Erythroblast (primary cell): ENCODE data around the gene SIGLEC8.
"Not testable (repeated sequence)": the region's sequence is repeated elsewhere in the genome, so short reads cannot be mapped to it uniquely, and the experiment has no call there.

Experiments used
- DNase-seq, 2 experiments: peaks; one replicate each; lab custom pipeline; 2025; lab: John Stamatoyannopoulos, UW
- GATA1 ChIP-seq: IDR thresholded peaks from 2 replicates; pipeline ENCODE4 v1.6.1; 2011; ENCODE audit warnings: low read depth, mild to moderate bottlenecking, control low read depth, low read length, moderate library complexity
- POLR2A ChIP-seq: IDR thresholded peaks from 2 replicates; pipeline ENCODE4 v1.6.1; 2011; ENCODE audit warnings: mild to moderate bottlenecking, low read length

Gene SIGLEC8

DNA sequence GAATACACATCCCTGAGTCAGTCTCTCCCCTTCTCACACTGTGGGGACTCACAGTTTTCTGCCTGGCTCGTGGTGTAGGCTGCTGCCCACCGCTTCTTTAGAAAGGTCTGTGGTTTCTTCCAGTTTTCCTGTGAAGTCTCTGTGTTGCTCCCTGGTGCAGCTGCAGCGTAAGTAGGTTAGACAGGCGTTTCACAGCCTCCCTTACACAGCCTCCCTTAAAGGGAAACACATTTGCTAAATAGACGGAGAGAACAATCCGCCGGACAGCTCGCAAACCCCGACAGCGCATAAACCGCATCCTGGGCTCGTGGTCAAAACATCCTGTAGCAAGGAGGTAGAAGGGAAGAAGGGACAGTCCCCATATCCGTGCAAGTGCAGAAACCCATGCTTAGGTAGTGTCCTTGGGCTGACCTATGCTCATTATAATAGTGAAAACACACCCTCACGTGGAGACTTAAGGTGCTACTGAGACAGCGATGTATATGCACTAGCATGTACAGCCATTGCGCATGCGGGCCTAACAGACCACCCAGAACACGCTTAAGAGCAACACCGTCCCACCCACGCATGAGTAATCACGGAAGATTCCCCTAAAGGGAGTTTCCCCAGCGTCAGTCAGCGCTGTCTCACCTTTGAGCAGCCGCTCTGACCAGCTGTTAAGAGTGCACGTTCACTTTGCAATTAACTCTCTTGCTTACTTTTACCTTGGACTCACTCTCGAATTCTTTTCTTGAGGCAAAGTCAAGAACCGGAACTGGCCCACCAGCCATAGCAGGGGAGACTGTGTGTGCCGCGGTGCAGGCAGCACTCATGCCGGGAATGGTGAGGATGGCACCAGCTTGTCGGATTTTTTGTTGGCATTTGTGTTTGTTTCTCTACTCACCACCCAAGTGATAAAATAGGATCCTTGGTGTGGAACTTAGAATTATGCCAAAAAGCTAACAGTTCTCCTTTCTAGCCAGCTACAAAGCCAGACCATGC, 16.6 kb downstream of the SIGLEC8 start:
- DNase-seq = no peak
- TF ChIP-seq GATA1 = no peak
- TF ChIP-seq POLR2A = no peak

DNA sequence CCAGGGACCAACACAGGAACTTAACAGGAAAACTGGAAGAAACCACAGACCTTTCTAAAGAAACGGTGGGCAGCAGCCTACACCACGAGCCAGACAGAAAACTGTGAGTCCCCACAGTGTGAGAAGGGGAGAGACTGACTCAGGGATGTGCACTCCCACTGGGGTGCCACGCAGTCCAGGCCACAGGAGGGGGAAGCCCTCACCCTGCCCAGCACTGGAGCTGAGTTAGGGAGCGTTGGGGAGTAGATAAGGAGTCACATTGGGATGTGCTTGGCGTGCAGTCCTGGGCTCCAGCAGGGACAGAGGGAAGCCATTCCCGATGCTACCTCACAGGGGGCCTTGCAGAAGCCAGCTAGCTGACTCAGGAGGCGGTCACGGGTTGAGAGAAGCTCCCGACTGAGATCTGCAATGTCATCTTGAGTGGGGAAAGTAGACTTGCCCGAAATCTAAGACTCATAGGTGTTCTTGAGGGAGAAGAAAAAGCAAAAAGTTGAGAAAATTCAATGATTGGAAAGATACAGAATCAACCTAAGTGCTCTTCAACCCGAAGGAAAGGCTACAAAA, 17.3 kb downstream of the SIGLEC8 start:
- DNase-seq = peak in 1 of 2 experiments; percentile 47
- TF ChIP-seq GATA1 = no peak
- no peak for TF ChIP-seq POLR2A

DNA sequence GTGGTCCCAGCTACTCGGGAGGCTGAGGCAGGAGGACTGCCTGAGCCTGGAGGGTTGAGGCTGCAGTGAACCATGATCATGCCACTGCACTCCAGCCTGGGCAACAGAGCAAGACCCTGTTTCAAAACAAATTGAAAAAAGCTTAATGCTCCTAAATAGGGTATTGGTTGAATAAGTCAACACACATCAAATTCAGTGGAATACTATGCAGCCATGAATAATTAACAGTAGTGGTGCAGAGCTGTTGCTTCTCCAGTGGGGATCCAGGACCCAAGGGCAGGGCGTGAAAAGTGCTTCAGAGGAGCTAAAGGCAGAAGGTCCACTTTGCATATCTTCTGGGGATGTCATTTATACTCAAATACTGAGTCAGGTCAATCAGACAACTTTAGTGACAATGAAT, 18.2 kb downstream of the SIGLEC8 start:
- DNase-seq = no peak
- TF ChIP-seq GATA1 (no peak), POLR2A (no peak)

DNA sequence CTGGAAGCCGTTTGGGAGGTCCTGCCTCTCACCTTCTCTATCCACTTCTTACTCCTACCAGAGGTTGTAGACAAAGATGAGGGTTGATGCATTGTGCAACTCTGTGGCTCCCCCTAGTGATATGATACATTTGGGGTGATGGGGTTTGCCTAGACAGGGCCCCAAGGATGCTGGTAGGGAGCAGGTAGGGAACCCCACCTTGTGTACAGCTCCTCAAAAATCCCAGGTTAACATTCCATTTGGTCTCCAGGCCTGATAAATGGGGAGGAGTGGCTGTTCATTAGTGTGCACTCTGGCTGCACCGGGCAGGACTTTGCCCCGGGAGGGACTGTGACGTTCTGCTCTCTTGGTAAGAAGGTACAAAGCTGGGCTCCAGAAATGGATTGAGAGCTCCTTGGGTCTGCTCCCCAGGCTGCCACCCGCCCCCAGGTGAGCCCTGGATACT, 19.2 kb downstream of the SIGLEC8 start:
- DNase-seq = peak; percentile 28 to 64
- no peak for TF ChIP-seq GATA1
- TF ChIP-seq POLR2A = no peak

GRCh38 chr19:51434456-51434855, 23.8 kb downstream of the SIGLEC8 start:
- no peak for TF ChIP-seq GATA1
- TF ChIP-seq POLR2A = no peak

DNA sequence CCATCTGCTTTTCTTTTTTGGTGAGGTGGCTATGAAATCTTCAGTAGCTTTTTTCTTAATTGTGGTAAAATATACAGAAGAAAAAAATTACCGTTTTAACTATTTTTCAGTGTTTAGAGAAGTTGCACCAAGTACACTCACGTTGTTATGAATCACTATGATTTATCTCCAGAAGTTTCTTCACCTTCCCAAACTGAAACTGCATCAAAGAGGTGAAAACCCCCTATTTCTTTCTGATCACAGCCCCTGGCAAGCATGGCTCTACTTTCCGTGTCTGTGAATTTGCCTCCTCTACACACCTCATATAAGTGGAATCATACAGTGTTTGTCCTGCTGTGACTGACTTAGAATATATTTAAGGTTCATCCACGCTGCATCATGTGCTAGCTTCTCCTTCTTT, 25.2 kb downstream of the SIGLEC8 start:
- no peak for DNase-seq
- TF ChIP-seq POLR2A = no peak
- no peak for TF ChIP-seq GATA1

More at GRCh38 chr19:51434456-51434855, 23.8 kb downstream of the SIGLEC8 start:
- DNase-seq = no peak

DNA sequence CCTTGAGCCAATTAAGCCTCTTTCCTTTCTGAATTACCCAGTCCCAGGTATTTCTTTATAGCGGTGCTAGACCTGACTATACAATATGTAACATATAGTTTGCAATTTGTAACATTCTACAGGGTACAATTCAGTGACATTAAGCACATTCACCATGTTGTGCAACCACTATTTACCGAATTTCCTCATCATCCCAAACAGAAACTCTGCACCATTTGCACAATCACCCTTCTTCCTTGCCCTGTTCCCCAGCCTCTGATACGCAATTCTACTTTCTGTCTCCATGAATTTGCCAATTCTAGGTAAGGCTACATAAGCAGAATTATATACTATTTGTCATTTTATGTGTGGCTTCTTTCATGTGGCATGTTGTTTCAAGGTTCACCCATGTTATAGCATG, 27.1 kb downstream of the SIGLEC8 start:
- DNase-seq = no peak
- no peak for TF ChIP-seq GATA1
- no peak for TF ChIP-seq POLR2A

- TF ChIP-seq POLR2A = no peak
- TF ChIP-seq GATA1 = no peak
These were observed 28.0 kb downstream of the SIGLEC8 start for GRCh38 chr19:51430221-51430620.

DNA sequence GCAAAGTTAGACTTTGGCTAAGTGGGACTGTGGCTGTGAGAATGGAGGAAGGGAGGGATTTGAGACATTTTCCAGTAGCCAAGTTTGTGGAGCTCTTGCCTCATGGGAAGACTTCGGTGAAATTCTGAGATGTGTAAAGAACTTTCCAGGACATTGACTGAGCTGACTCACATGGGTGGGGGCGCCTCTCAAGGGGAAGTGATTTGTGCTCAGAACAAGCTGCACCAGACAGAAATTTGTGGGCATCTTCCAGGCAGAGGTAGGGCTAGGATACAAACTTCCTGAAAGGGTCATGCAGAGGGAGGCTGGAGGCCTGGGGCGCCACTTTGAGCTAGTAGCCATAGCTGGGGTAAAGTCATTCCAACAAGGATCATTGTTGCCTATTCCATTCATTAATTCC, 31.1 kb downstream of the SIGLEC8 start:
- TF ChIP-seq POLR2A (no peak), GATA1 (no peak)
- no peak for DNase-seq

More at GRCh38 chr19:51430221-51430620, 28.0 kb downstream of the SIGLEC8 start:
- DNase-seq = no peak

GRCh38 chr19:51422053-51422448, 36.2 kb downstream of the SIGLEC8 start:
- DNase-seq = peak; percentile 82 to 91
- TF ChIP-seq GATA1 (no peak), POLR2A (no peak)

DNA sequence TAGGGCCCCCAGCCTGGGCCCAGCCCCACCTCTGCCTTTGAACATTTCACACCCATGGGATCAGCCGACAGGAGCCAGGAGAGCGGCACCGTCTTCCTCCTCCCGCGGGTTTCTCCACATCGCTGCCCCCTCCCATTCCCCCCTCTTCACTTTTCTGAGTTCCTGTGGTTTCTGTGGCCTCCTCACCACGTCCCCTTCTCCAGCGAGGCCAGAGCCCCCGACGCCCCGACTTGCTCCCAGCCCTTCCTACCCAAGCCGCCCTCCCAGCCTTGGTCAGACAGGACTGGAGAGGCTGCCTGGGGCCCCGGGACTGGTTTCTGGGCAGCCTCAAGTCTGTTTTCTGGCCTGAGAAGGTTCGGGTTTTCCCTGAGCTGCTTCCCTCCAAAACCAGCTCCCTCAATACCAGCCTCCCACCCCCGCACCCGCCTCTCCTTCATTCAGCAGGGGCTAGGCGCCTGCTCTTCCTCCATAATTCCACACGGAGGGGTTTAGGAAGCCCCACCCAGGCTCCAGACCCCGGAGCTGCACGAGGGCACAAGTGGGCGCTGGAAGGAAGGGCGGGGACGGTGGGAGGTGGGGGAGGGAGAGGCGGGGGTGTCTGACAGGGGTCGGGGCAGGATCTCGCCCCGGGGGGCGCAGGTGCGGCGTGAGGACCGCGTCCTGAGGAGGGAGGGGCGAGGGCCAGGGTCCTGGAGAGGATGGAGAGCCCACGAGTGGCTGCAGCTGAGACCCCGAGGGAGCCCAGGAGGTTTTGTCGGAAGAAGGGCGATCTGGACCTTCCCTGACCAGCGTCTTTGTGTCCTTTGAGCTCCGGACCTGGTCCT, 36.8 kb downstream of the SIGLEC8 start:
- DNase-seq = no peak
- TF ChIP-seq POLR2A (no peak), GATA1 (no peak)

GRCh38 chr19:51420511-51420910, 37.7 kb downstream of the SIGLEC8 start:
- DNase-seq = not testable (repeated sequence)

DNA sequence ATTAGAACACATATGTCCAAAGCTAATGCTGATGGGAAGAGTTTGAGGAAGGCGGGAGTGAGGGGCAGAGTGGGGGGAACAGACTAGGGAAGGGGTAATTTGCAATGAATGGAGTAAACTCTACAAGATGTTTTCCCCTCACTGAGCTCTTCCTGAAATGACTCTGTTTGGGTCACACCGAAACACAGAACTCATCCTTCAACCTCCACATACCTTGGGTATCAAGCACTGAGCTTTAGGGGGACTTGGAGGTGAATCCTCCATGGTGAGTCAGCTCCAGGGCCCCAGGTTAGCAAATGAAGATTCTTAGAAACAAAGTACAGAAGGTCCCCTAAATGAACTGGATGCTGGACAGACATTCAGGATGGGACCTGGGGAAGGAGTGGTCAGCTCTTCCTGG, 39.5 kb downstream of the SIGLEC8 start:
- TF ChIP-seq POLR2A = no peak
- TF ChIP-seq GATA1 = no peak
- DNase-seq = no peak

DNA sequence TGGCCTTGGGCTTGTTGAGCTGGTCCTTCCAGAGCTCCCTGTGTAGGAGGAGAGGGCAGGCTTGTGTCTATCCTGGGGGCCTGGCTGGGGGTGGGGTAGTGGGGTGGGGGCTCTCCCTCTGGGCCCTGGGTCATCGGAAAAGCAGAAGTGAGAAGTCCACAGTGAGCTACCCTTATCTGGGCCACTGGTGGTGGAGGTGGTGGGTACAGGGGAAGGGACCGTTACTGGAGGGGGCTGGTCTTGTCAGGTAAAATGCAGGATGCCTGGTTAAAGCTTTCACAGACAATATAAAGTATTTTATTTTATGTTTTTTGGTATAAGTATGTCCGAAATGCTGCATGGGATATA, 40.5 kb downstream of the SIGLEC8 start:
- TF ChIP-seq GATA1 (no peak), POLR2A (no peak)

More for the DNA sequence above, 40.5 kb downstream of the SIGLEC8 start:
- no peak for DNase-seq
